ENCODE results near the gene MAD1L1.

GRCh38 chr7:2118056-2118455 is 114.7 kb downstream of the MAD1L1 start:
- TF ChIP-seq EZH2 (IDR thresholded peaks at IDR 0.05; ENCODE audit: insufficient read depth, poor library complexity, severe bottlenecking) (no peak), EZH2phosphoT487 (IDR thresholded peaks at IDR 0.05; ENCODE audit: insufficient read depth, low read depth) (no peak)
